GM23338 (cell line): Measurements from ENCODE around the gene PITPNC1.

ENCODE experiments used
- CREB1 ChIP-seq: fragments of 250-450 bp; sonication (Bioruptor Pico); IDR thresholded peaks from 2 replicates; pipeline ENCODE4 v1.5.0; 2020; ENCODE audit warnings: low read depth, mild to moderate bottlenecking, moderate library complexity
- CTCF ChIP-seq, 2 experiments: fragments of 200-600 bp in 1 of 2; sonication (generic) in 1 of 2; conservative IDR thresholded peaks; 2 replicates each; pipeline versions ENCODE4 v1.5.1 to v1.6.1; 2016 to 2017; ENCODE audit warnings: antibody characterized with exemption in 2 of 2, low read depth in 2 of 2, mild to moderate bottlenecking in 2 of 2, moderate library complexity in 1 of 2
- ETS1 ChIP-seq: IDR thresholded peaks from 2 replicates; pipeline ENCODE4 v1.6.1; 2016; ENCODE audit warnings: antibody characterized with exemption
- EZH2 ChIP-seq: fragments of 200-600 bp; sonication (generic); IDR thresholded peaks from one replicate; pipeline ENCODE4 v1.8.0; 2017; ENCODE audit warnings: antibody characterized with exemption, mild to moderate bottlenecking, low read depth; ENCODE audit not compliant: unreplicated experiment
- EZH2phosphoT487 ChIP-seq: fragments of 200-600 bp; sonication (generic); IDR thresholded peaks from one replicate; pipeline ENCODE4 v1.8.1; 2018; ENCODE audit warnings: antibody characterized with exemption; ENCODE audit not compliant: unreplicated experiment
- NANOG ChIP-seq: IDR thresholded peaks from 2 replicates; pipeline ENCODE4 v1.6.1; 2016; ENCODE audit warnings: antibody characterized with exemption, borderline replicate concordance
- POLR2AphosphoS5 ChIP-seq: IDR thresholded peaks from 2 replicates; pipeline ENCODE4 v1.6.1; 2016; ENCODE audit warnings: antibody characterized with exemption, low read depth
- REST ChIP-seq: IDR thresholded peaks from one replicate; pipeline ENCODE4 v1.6.1; 2018; ENCODE audit warnings: antibody characterized with exemption; ENCODE audit not compliant: unreplicated experiment
- STAT1 ChIP-seq: IDR thresholded peaks from one replicate; pipeline ENCODE4 v1.6.1; 2016; ENCODE audit warnings: antibody characterized with exemption; ENCODE audit not compliant: unreplicated experiment
- ZNF114 ChIP-seq: fragments of 250-450 bp; sonication (Bioruptor Pico); IDR thresholded peaks from 2 replicates; pipeline ENCODE4 v1.5.0; 2020; ENCODE audit warnings: mild to moderate bottlenecking, moderate library complexity

GRCh38 chr17:67518876-67519275, 141.8 kb downstream of the PITPNC1 start:
- TF ChIP-seq CTCF (conservative IDR thresholded peaks at IDR 0.05; ENCODE audit: low read depth in 2 of 2) (no peak), POLR2AphosphoS5 (no peak), NANOG (no peak), EZH2 (no peak), STAT1 (no peak), ZNF114 (CRISPR knock-in tag) (no peak), REST (no peak), EZH2phosphoT487 (no peak), ETS1 (no peak), CREB1 (CRISPR knock-in tag) (no peak)
